BE2C (cell line): Measurements from ENCODE around the gene ZNF608.

Source experiments
- DNase-seq: peaks from one replicate; pipeline ENCODE4 v3.0.0-alpha.2; 2020
- H3K27me3 ChIP-seq: fragments of 250-450 bp; sonication (Bioruptor Pico); 2 replicates; pipeline ENCODE4 v1.5.1; 2020; ENCODE audit warnings: mild to moderate bottlenecking
- H3K36me3 ChIP-seq: fragments of 250-450 bp; sonication (Bioruptor Pico); 2 replicates; pipeline ENCODE4 v1.5.1; 2020; ENCODE audit warnings: mild to moderate bottlenecking
- H3K4me1 ChIP-seq: fragments of 250-450 bp; sonication (Bioruptor Pico); 2 replicates; pipeline ENCODE4 v1.5.1; 2020
- H3K4me3 ChIP-seq: 2 replicates; pipeline ENCODE4 v1.5.1; 2011; ENCODE audit warnings: low read depth, low read length
- H3K9me3 ChIP-seq: fragments of 250-450 bp; sonication (Bioruptor Pico); 2 replicates; pipeline ENCODE4 v1.5.1; 2020
- CTCF ChIP-seq: IDR thresholded peaks from 2 replicates; pipeline ENCODE4 v1.5.1; 2012; ENCODE audit warnings: mild to moderate bottlenecking, low read depth, low read length

Gene ZNF608

GRCh38 chr5:124748687-124749594 lies 2.5 kb upstream of the ZNF608 start:
- H3K36me3 ChIP-seq = no peaks in the 10 kb centered on the region
- no peaks in the 10 kb centered on the region for H3K9me3 ChIP-seq
- H3K4me1 ChIP-seq = no peaks in the 10 kb centered on the region; the same call in 1 of the 2 replicates
- peak; percentile 85 for DNase-seq
- no peak for TF ChIP-seq CTCF
- peak overlapping the region; percentile 78 for H3K4me3 ChIP-seq
- H3K27me3 ChIP-seq = no peaks in the 10 kb centered on the region

- peak; percentile 31 for DNase-seq
- H3K36me3 ChIP-seq = no peaks in the 10 kb centered on the region
- H3K27me3 ChIP-seq = no peaks in the 10 kb centered on the region
- no peaks in the 10 kb centered on the region; the same call in 1 of the 2 replicates for H3K4me1 ChIP-seq
- no peaks in the 10 kb centered on the region for H3K9me3 ChIP-seq
- no peak for TF ChIP-seq CTCF
- H3K4me3 ChIP-seq = peak overlapping the region; percentile 78
Observed at GRCh38 chr5:124747791-124748686, 1.6 kb upstream of the ZNF608 start.

GRCh38 chr5:124746916-124747790 lies 714 bp upstream of the ZNF608 start:
- H3K4me3 ChIP-seq = peak overlapping the region; percentile 78
- H3K4me1 ChIP-seq = peaks cover 1% of the 10 kb centered on the region; the same call in 1 of the 2 replicates
- H3K27me3 ChIP-seq = no peaks in the 10 kb centered on the region
- DNase-seq = peak; percentile 88
- TF ChIP-seq CTCF = no peak
- no peaks in the 10 kb centered on the region for H3K36me3 ChIP-seq
- H3K9me3 ChIP-seq = no peaks in the 10 kb centered on the region

- no peak for DNase-seq
- Histone ChIP-seq H3K27me3 (no peaks in the 10 kb centered on the region), H3K9me3 (no peaks in the 10 kb centered on the region), H3K4me3 (peak overlapping the region; percentile 78), H3K4me1 (peaks cover 8% of the 10 kb centered on the region), H3K36me3 (no peaks in the 10 kb centered on the region)
- no peak for TF ChIP-seq CTCF
Observed at GRCh38 chr5:124745007-124745927, 1.2 kb downstream of the ZNF608 start.
